Esophagus squamous epithelium (tissue), 5 donors: ENCODE data around the gene GOLPH3L. TPM values are rescaled to one million over a fixed set of nuclear protein-coding genes. Genes with fewer than 3 reads are reported as not detected.
"Not testable (repeated sequence)": the region's sequence is repeated elsewhere in the genome, so short reads cannot be mapped to it uniquely, and the experiment has no call there.

Experiments used
- DNase-seq: peaks from one replicate; lab custom pipeline; 2025; lab: John Stamatoyannopoulos, UW
- H3K27ac ChIP-seq, 4 donors: fragments of 200-600 bp; sonication (generic); one replicate each; pipeline ENCODE4 v1.5.1; 2016 to 2019; ENCODE audit warnings: mild to moderate bottlenecking in 1 of 4
- H3K27me3 ChIP-seq, 4 donors: fragments of 200-600 bp; sonication (generic); 1 replicate in 3 of 4; 2 replicates in 1 of 4; pipeline versions ENCODE4 v1.5.1 to v1.6.0; 2017 to 2021; ENCODE audit warnings: antibody characterized with exemption in 1 of 4
- H3K36me3 ChIP-seq, 3 donors: fragments of 200-600 bp; sonication (generic); one replicate each; pipeline ENCODE4 v1.5.1; 2016 to 2019
- H3K4me1 ChIP-seq, 3 donors: fragments of 200-600 bp; sonication (generic); one replicate each; pipeline ENCODE4 v1.5.1; 2017 to 2019
- H3K4me3 ChIP-seq, 4 donors: fragments of 200-600 bp; sonication (generic); 1 replicate in 3 of 4; 2 replicates in 1 of 4; pipeline ENCODE4 v1.5.1; 2016 to 2019; ENCODE audit warnings: mild to moderate bottlenecking in 2 of 4, moderate library complexity in 1 of 4
- H3K9me3 ChIP-seq, 3 donors: fragments of 200-600 bp; sonication (generic); one replicate each; pipeline ENCODE4 v1.5.1; 2016 to 2019
- CTCF ChIP-seq, 6 experiments: fragments of 450-650 bp in 4 of 6; fragments of 200-600 bp in 2 of 6; sonication (generic) in 2 of 6; IDR thresholded peaks; one replicate each; pipeline ENCODE4 v1.5.1; 2016 to 2019; ENCODE audit warnings: antibody characterized with exemption in 6 of 6, mild to moderate bottlenecking in 4 of 6, moderate library complexity in 4 of 6
- POLR2A ChIP-seq, 4 donors: fragments of 450-650 bp; IDR thresholded peaks; one replicate each; pipeline ENCODE4 v1.6.1; 2017; ENCODE audit warnings: antibody characterized with exemption in 4 of 4, mild to moderate bottlenecking in 4 of 4, moderate library complexity in 3 of 4
- WGBS, 2 donors: methylation state at CpG; one replicate each; pipeline ENCODE4 v1.1.5; 2018; 5-methylcytosine and 5-hydroxymethylcytosine counted together
- intact Hi-C: fragments of 100-400 bp; cut with DNase I; formaldehyde crosslinking; loops from one replicate; pipeline ENCODE4 v1.15.0; 2022
- total RNA-seq, 4 donors: library from RNA; depleted of rRNA; stranded (reverse); fragments of >200 nt; gene quantifications; one replicate each; pipeline ENCODE4 v1.1.0, GENCODE V29; 2016
- donor health status: DM: yes; HTN: yes; CAD: no.

Gene GOLPH3L
- total RNA-seq, 4 donors from 2014 or later = 26.1 to 38.6 (median 31.8) TPM

DNA sequence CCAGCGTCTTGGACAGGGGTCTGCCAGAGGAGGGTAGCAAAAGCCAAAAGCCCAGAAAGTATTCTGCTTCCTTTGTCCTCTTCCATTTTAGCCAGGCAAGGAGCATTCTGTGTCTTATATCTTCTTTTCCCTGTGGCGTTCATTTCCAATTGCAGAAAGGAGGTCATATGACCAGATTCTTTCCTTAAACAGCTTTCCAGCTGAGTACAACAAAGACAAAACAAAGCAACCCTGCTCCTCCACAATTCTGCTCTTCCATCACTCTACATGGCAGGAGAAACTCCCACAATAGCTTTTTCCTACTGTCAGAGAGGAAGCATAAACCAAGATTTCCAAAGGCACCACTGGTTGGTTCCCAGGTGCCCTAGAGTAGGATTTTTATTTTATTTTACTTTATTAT is 87.2 kb downstream of the GOLPH3L start:
- Histone ChIP-seq H3K27ac (peak overlapping the region; percentile 81 to 91 (median 88)), H3K27me3 (no peaks in the 10 kb centered on the region), H3K4me3 (no peak overlapping the region), H3K9me3 (no peaks in the 10 kb centered on the region), H3K36me3 (peaks cover 0 to 22% (median 0%) of the 10 kb centered on the region in 3 donors), H3K4me1 (peaks cover 45 to 65% (median 53%) of the 10 kb centered on the region in 3 donors)
- TF ChIP-seq CTCF (IDR thresholded peaks at IDR 0.05) = no peak
- no peak for TF ChIP-seq POLR2A (IDR thresholded peaks at IDR 0.05)
- WGBS, 2 donors = 37 to 66% methylated on average over 2 of the region's 2 CpGs
- no peak for DNase-seq
- intact Hi-C loops = no loop called here

- 96 to 98% methylated on average over 6 to 7 of the region's 7 CpGs for WGBS, 2 donors
- intact Hi-C loops = no loop called here
- no peak overlapping the region for H3K27ac ChIP-seq
Observed at GRCh38 chr1:150606463-150607142, 90.4 kb downstream of the GOLPH3L start.

GRCh38 chr1:150605451-150605731 is 91.6 kb downstream of the GOLPH3L start:
- H3K9me3 ChIP-seq, H3K27me3 ChIP-seq, H3K4me3 ChIP-seq, DNase-seq, intact Hi-C loops: not testable (repeated sequence)
- H3K36me3 ChIP-seq = peaks cover 0 to 22% (median 0%) of the 10 kb centered on the region in 3 donors
- peak overlapping the region in 3 of 4 donors; percentile 69 to 83 (median 70) for H3K27ac ChIP-seq
- peaks cover 10 to 31% (median 24%) of the 10 kb centered on the region in 3 donors for H3K4me1 ChIP-seq
- WGBS, 2 donors = 82 to 87% methylated on average over 3 of the region's 3 CpGs

More at GRCh38 chr1:150606463-150607142, 90.4 kb downstream of the GOLPH3L start:
- H3K36me3 ChIP-seq = peaks cover 0 to 16% (median 0%) of the 10 kb centered on the region in 3 donors
- H3K27me3 ChIP-seq = no peaks in the 10 kb centered on the region
- peaks cover 22 to 43% (median 36%) of the 10 kb centered on the region in 3 donors for H3K4me1 ChIP-seq
- no peak for DNase-seq
- no peak for TF ChIP-seq POLR2A (IDR thresholded peaks at IDR 0.05)
- no peak for TF ChIP-seq CTCF (IDR thresholded peaks at IDR 0.05)
- H3K4me3 ChIP-seq = no peak overlapping the region
- H3K9me3 ChIP-seq = no peaks in the 10 kb centered on the region

GRCh38 chr1:150604226-150604588 is 92.7 kb downstream of the GOLPH3L start:
- H3K36me3 ChIP-seq = peaks cover 0 to 33% (median 0%) of the 10 kb centered on the region in 3 donors
- TF ChIP-seq CTCF (IDR thresholded peaks at IDR 0.05) (no peak), POLR2A (IDR thresholded peaks at IDR 0.05) (no peak)
- DNase-seq = no peak
- intact Hi-C loops = no loop called here
- 83 to 86% methylated on average over 2 of the region's 2 CpGs for WGBS, 2 donors
- no peak overlapping the region for H3K4me3 ChIP-seq
- H3K4me1 ChIP-seq = peaks cover 3 to 19% (median 13%) of the 10 kb centered on the region in 3 donors
- H3K27ac ChIP-seq = peak overlapping the region; percentile 69 to 91 (median 76)
- H3K9me3 ChIP-seq = no peaks in the 10 kb centered on the region
- H3K27me3 ChIP-seq = no peaks in the 10 kb centered on the region

- no peak for TF ChIP-seq POLR2A (IDR thresholded peaks at IDR 0.05)
- TF ChIP-seq CTCF (IDR thresholded peaks at IDR 0.05) = no peak
- Histone ChIP-seq H3K36me3 (peaks cover 0 to 30% (median 0%) of the 10 kb centered on the region in 3 donors), H3K4me3 (no peak overlapping the region), H3K9me3 (no peaks in the 10 kb centered on the region), H3K27ac (peak overlapping the region in 2 of 4 donors; percentile 69 to 91), H3K4me1 (peaks cover 3 to 16% (median 13%) of the 10 kb centered on the region in 3 donors), H3K27me3 (no peaks in the 10 kb centered on the region)
- WGBS, 2 donors = 51 to 72% methylated on average over 3 of the region's 3 CpGs
- intact Hi-C loops = no loop called here
- DNase-seq = no peak
Observed at GRCh38 chr1:150603711-150604110, 93.2 kb downstream of the GOLPH3L start.

GRCh38 chr1:150602372-150602771 is 94.6 kb downstream of the GOLPH3L start:
- H3K4me3 ChIP-seq, intact Hi-C loops, H3K9me3 ChIP-seq, H3K27ac ChIP-seq, H3K27me3 ChIP-seq, DNase-seq: not testable (repeated sequence)
- Histone ChIP-seq H3K36me3 (peaks cover 0 to 20% (median 0%) of the 10 kb centered on the region in 3 donors), H3K4me1 (peaks cover 3 to 17% (median 13%) of the 10 kb centered on the region in 3 donors)
- 87 to 97% methylated on average over 10 to 12 of the region's 12 CpGs for WGBS, 2 donors
